Left lung (tissue), 10 donors: Measurements from ENCODE around the gene GABRR1. TPM values are rescaled to one million over a fixed set of nuclear protein-coding genes. Genes with fewer than 3 reads are reported as not detected.

Source experiments
- ATAC-seq: fragments of 200-7000 bp; cut with Tn5 transposase; one replicate; pipeline ENCODE4 v1.9.1; 2020; ENCODE audit warnings: moderate library complexity
- DNase-seq, 4 donors: peaks; one replicate each; pipeline ENCODE4 v3.0.0-alpha.2; 2013 to 2020
- H3K27ac ChIP-seq, 2 donors: fragments of 200-600 bp; sonication (generic) in 1 of 2; one replicate each; pipeline versions ENCODE4 v1.5.0 to v1.8.0; 2020 to 2021
- H3K27me3 ChIP-seq, 2 donors: fragments of 200-600 bp; sonication (generic) in 1 of 2; one replicate each; pipeline versions ENCODE4 v1.5.0 to v1.8.0; 2020 to 2021
- H3K36me3 ChIP-seq, 2 donors: fragments of 200-600 bp; sonication (generic) in 1 of 2; one replicate each; pipeline versions ENCODE4 v1.5.0 to v1.8.0; 2020 to 2021
- H3K4me1 ChIP-seq, 2 donors: fragments of 200-600 bp; one replicate each; pipeline ENCODE4 v1.8.0; 2021
- H3K4me3 ChIP-seq, 2 donors: fragments of 200-600 bp; sonication (generic) in 1 of 2; one replicate each; pipeline versions ENCODE4 v1.5.0 to v1.8.0; 2020 to 2021; ENCODE audit warnings: mild to moderate bottlenecking in 1 of 2
- H3K9me3 ChIP-seq, 2 donors: fragments of 200-600 bp; sonication (generic) in 1 of 2; one replicate each; pipeline versions ENCODE4 v1.5.0 to v1.8.0; 2020 to 2021
- intact Hi-C, 2 donors: fragments of 100-400 bp; cut with DNase I; formaldehyde crosslinking; loops; one replicate each; pipeline versions ENCODE4 v1.11.2 to v1.14.2; 2022
- polyA plus RNA-seq, 6 donors: library from polyadenylated mRNA; unstranded; fragments of 120-200 nt; gene quantifications; one replicate each; pipeline ENCODE4 v1.2.1, GENCODE V29; 2013; ENCODE audit not compliant: insufficient read length in 6 of 6
- total RNA-seq, 2 donors: library from RNA; stranded (reverse); fragmentation: NEBNext Ultra II Directional; extraction: Animal tissue kit (Norgen Biotek cat#: 25700); gene quantifications; one replicate each; pipeline ENCODE4 v1.2.1, GENCODE V29; 2021
- TF ChIP-seq, protein P1 (sequence below), 2 donors: fragments of 200-600 bp; sonication (generic) in 1 of 2; IDR thresholded peaks; one replicate each; pipeline versions ENCODE4 v1.5.0 to v1.8.0; 2021; ENCODE audit warnings: antibody characterized with exemption in 2 of 2
- donor health status: DM: no; HTN: yes; CAD: no.
- donor health status: DM: no; HTN: no; CAD: no.

GABRR1 gene
- total and polyA plus RNA-seq, 8 donors, result not detected

DNA sequence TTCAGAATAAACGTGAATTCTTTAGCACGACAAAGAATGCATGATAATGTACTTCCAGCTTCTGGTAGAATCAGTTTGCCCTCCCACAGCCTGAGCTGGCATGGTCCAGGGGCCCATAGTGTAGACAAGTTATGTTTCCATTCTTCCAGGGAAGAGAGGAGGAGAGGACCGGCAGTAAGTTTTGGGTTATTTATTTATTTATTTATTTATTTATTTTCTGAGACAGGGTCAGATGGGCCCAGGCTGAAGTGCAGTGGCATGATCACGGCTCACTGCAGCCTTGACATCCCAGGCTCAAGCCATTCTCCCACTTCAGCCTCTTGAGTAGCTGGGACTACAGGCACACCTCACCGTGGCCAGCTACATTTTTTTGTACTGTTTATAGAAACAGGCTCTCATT, 4.7 kb downstream of the GABRR1 start:
- ATAC-seq (no peak), DNase-seq (no peak)
- Histone ChIP-seq H3K4me1 (no peaks in the 10 kb centered on the region), H3K9me3 (no peaks in the 10 kb centered on the region), H3K4me3 (no peak overlapping the region), H3K27me3 (no peaks in the 10 kb centered on the region), H3K36me3 (no peaks in the 10 kb centered on the region), H3K27ac (no peak overlapping the region)
- TF ChIP-seq, protein P1, sequence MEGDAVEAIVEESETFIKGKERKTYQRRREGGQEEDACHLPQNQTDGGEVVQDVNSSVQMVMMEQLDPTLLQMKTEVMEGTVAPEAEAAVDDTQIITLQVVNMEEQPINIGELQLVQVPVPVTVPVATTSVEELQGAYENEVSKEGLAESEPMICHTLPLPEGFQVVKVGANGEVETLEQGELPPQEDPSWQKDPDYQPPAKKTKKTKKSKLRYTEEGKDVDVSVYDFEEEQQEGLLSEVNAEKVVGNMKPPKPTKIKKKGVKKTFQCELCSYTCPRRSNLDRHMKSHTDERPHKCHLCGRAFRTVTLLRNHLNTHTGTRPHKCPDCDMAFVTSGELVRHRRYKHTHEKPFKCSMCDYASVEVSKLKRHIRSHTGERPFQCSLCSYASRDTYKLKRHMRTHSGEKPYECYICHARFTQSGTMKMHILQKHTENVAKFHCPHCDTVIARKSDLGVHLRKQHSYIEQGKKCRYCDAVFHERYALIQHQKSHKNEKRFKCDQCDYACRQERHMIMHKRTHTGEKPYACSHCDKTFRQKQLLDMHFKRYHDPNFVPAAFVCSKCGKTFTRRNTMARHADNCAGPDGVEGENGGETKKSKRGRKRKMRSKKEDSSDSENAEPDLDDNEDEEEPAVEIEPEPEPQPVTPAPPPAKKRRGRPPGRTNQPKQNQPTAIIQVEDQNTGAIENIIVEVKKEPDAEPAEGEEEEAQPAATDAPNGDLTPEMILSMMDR (IDR thresholded peaks at IDR 0.05), result no peak
- intact Hi-C loops, result no loop called here

DNA sequence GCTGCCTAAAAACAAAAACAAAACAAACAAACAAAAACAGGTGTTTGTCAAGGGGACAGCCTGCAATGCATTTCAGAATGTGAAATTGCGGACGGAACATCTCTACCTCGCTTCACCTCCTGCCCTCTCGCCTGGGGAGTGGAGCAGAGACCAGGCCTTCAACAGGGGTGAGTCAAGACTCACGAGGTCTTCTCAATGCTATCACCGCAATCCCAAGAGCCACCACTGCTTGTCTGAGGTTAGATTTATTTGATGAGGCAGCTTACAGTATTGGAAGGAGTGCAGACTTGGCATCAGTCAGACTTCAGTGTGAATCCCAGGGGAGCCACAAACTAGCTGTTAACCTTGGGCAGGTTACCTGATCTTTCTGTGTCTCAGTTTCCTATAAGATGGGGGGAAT, 7.7 kb downstream of the GABRR1 start:
- Histone ChIP-seq H3K4me3 (no peak overlapping the region), H3K9me3 (no peaks in the 10 kb centered on the region), H3K27ac (no peak overlapping the region), H3K4me1 (no peaks in the 10 kb centered on the region), H3K36me3 (no peaks in the 10 kb centered on the region), H3K27me3 (no peaks in the 10 kb centered on the region)
- intact Hi-C loops, result no loop called here
- no peak for ATAC-seq
- TF ChIP-seq, protein P1 (IDR thresholded peaks at IDR 0.05), result no peak
- no peak for DNase-seq

DNA sequence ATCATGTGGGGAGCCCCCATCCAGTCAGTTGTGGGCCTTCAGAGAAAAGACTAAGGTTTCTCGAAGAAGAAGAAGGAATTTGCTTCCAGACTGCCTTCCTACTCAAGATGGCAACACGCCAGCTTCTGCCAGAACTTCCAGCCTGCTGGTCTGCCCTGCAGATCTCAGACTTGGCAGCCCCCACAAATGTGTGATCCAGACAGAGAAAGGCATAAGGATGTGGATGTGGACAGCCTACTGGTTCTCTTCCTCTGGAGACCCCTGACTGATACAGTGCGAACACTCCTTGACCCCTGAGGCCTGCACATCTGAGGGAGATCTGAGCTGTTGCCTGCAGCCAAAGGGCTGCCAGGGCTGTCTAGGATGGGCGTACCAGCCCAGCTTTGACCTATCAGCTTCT, 8.6 kb downstream of the GABRR1 start:
- DNase-seq (peak in 1 of 4 donors; percentile 7), ATAC-seq (no peak)
- H3K9me3 ChIP-seq, result no peaks in the 10 kb centered on the region
- H3K4me3 ChIP-seq, result no peak overlapping the region
- intact Hi-C loops, result no loop called here
- H3K27me3 ChIP-seq, result no peaks in the 10 kb centered on the region
- no peak overlapping the region for H3K27ac ChIP-seq
- TF ChIP-seq, protein P1 (IDR thresholded peaks at IDR 0.05), result no peak
- no peaks in the 10 kb centered on the region for H3K36me3 ChIP-seq
- no peaks in the 10 kb centered on the region for H3K4me1 ChIP-seq

DNA sequence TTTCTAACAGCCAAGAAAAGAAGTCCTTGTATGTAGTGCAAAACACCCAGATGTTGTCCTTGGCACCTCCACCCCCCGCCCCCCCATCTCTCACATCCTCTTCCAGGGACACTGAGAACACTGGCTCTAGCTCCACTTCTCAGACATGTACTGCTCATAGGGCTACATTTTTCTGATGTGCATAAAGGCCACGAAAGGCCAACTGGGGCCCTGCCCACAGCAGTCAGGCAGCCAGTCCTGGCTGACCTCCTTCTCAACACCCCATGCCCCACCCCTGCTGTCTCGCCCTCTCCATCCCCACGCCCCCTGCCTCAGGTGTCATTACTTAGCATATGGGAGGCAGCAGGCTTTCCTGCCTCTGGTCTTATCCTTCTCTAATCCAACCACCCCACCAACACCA, 11.3 kb downstream of the GABRR1 start:
- Histone ChIP-seq H3K4me1 (no peaks in the 10 kb centered on the region), H3K9me3 (no peaks in the 10 kb centered on the region), H3K27ac (no peak overlapping the region), H3K36me3 (no peaks in the 10 kb centered on the region), H3K27me3 (no peaks in the 10 kb centered on the region), H3K4me3 (no peak overlapping the region)
- TF ChIP-seq, protein P1 (IDR thresholded peaks at IDR 0.05), result no peak
- ATAC-seq, result no peak
- DNase-seq, result no peak
- intact Hi-C loops, result no loop called here

DNA sequence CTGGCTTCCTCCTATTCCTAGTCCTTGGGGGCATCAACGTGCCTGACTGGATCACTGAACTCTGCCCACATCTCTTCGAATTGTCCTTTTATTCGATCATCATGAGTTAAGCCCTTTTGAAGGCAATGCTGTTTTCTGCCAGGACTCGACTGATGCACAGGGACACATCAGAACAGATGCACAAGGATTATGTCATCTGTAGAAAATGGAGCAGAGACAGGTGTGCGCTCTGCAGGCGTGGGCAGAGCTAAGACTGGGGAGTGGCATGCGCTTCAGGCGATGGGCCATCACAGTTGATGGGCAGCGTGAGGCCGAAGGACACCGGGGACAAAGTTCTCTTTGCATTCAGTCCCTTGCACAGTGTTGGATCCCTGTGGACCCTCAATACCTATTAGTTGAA, 13.1 kb downstream of the GABRR1 start:
- Histone ChIP-seq H3K4me1 (no peaks in the 10 kb centered on the region), H3K27ac (no peak overlapping the region), H3K36me3 (no peaks in the 10 kb centered on the region), H3K9me3 (no peaks in the 10 kb centered on the region), H3K27me3 (no peaks in the 10 kb centered on the region), H3K4me3 (no peak overlapping the region)
- DNase-seq (no peak), ATAC-seq (no peak)
- intact Hi-C loops, result no loop called here
- TF ChIP-seq, protein P1 (IDR thresholded peaks at IDR 0.05), result no peak
